Mesenteric fat pad (tissue), 1 donor: ENCODE data around the gene POLG. TPM values are rescaled to one million over a fixed set of nuclear protein-coding genes. Genes with fewer than 3 reads are reported as not detected.
"Not testable (repeated sequence)": the region's sequence is repeated elsewhere in the genome, so short reads cannot be mapped to it uniquely, and the experiment has no call there.

Experiments used
- DNase-seq: peaks from one replicate; pipeline ENCODE4 v3.0.0-alpha.2; 2020; ENCODE audit warnings: low spot score
- microRNA-seq: library from miRNA; unstranded; fragments of <30 nt; microRNA quantifications from one replicate; pipeline ENCODE4 v1.2.0, GENCODE V29; 2020; ENCODE audit warnings: borderline number of aligned reads
- total RNA-seq: library from RNA; stranded (reverse); fragmentation: NEBNext Ultra II Directional; extraction: Animal tissue kit (Norgen Biotek cat#: 25700); gene quantifications from one replicate; pipeline ENCODE4 v1.2.1, GENCODE V29; 2021
- donor health status: DM: yes; HTN: yes; CAD: no.

Gene POLG
- total RNA-seq, 1 donor from 2014 or later: 67.1 TPM

DNA sequence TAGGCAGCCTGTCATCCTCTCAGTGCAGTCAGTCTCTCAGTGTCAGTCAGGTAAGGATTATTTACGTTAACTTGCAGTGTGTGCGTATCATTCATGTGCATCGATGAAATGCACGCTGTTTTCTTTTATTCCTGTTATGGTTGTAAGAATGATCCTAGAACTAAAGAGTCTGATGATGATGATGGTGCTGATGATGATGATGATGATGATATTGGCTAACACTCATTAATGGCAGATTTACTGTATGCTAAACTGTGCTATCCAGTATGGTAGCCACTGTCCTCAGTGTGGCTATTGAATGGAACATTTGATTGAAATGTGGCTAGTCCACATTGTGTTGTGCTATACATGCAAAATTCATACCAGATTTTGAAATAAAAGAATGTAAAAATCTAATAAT lies 51.4 kb downstream of the POLG start:
- no peak for DNase-seq

DNA sequence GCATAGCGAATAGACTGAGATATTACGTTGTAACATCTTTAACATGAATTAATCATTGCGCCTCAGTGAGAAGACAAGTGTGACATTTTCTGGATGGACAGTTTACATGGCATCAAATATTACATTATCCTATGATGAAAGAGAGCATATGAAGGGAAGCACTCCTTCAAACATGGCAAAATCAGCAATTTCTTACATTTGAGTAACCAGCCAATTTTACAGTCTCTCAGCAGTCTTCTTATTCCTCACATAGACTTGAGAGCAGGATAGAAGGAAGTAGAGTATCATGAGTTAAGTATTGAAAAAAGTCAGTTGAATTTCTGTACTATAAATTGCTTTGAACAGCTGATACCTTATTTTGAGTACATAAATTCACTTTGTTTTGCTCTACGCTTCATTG lies 52.0 kb downstream of the POLG start:
- DNase-seq: no peak

DNA sequence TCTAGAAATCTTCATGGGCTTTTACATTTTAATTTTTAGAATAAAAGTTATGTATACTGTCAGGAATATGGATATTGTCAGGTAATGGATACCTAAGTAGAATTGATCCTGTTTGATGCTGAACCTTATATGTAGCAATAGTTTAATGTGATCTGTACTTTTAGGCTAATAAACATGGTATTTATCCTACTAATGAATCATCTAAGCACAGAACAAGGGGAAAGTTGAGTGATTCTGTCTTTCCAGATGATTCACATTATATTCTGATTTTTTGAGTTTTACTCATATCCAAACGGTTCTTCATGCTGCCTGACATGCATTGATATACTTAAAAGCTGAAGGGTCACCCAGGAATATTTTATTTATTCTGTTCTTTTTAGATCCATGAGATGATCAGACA lies 56.3 kb downstream of the POLG start:
- DNase-seq: no peak

DNA sequence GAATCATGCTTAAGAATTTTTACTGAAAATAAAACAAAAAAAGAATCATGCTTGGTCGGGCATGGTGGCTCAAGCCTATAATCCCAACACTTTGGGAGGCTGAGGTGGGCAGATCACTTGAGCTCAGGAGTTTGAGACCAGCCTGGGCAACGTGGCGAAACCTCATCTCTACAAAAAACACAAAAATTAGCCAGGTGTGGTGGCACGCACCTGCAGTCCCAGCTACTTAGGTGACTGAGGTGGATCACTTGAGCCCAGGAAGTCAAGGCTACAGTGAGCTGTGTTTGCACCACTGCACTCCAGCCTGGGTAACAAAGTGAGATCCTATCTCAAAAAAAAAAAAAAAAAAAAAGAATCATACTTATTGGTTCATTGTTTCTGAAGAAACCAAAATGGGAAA lies 57.3 kb downstream of the POLG start:
- not testable (repeated sequence) for DNase-seq

Small RNA genes lying within 50 kb of the gene (microRNA-seq; reads per million reads assigned to microRNA genes)
- gene MIR6766: not detected
- not detected for gene MIR9-3

Other genes with a start within 250 kb of the POLG start
- 101 TPM for gene ABHD2, start 246.4 kb downstream of the POLG start, total RNA-seq
- not detected for gene RLBP1, start 113.2 kb downstream of the POLG start, total RNA-seq
- 6.6 TPM for gene FANCI, start 90.8 kb downstream of the POLG start, total RNA-seq
- 5.7 TPM for gene RHCG, start 161.8 kb upstream of the POLG start, total RNA-seq
- gene TICRR, start 240.6 kb upstream of the POLG start, total RNA-seq: not detected